Measurements from ENCODE around the gene GTPBP1. TPM values are rescaled to one million over a fixed set of nuclear protein-coding genes. Genes with fewer than 3 reads are reported as not detected.

GTPBP1 gene
- total and polyA plus RNA-seq, 2 of the 13 experiments (the other 11 are each of a cell fraction or from before 2014, with no cell fraction given): 22.3 to 27.0 TPM

- TF ChIP-seq PRDM15 (CRISPR knock-in tag; IDR thresholded peaks at IDR 0.05) (peak; percentile 35; the same call in 1 of the 2 replicates), CEBPG (CRISPR knock-in tag; IDR thresholded peaks at IDR 0.05) (0 out of 2 replicates have a peak, but pooled peaks have one; percentile 22), MTA1 (CRISPR knock-in tag; IDR thresholded peaks at IDR 0.05; ENCODE audit: borderline replicate concordance) (no peak; the same call in 1 of the 2 replicates), BORCS8-MEF2B (CRISPR knock-in tag; IDR thresholded peaks at IDR 0.05) (peak; percentile 68; the same call in 1 of the 2 replicates), ZNF230 (CRISPR knock-in tag; IDR thresholded peaks at IDR 0.05) (peak; percentile 64; the same call in 1 of the 2 replicates), FOXC1 (CRISPR knock-in tag; IDR thresholded peaks at IDR 0.05; ENCODE audit: borderline replicate concordance) (peak; percentile 82; the same call in 1 of the 2 replicates), RAD21 (CRISPR knock-in tag; IDR thresholded peaks at IDR 0.05) (peak; percentile 60; the same call in 1 of the 2 replicates), MED8 (CRISPR knock-in tag; IDR thresholded peaks at IDR 0.05; ENCODE audit: insufficient replicate concordance) (peak; percentile 65), NR2C2 (CRISPR knock-in tag; IDR thresholded peaks at IDR 0.05; ENCODE audit: borderline replicate concordance) (peak; percentile 37; the same call in 1 of the 2 replicates), FOXP1 (IDR thresholded peaks at IDR 0.05) (no peak), FOXP1 (CRISPR knock-in tag; IDR thresholded peaks at IDR 0.05) (no peak), ZNF792 (CRISPR knock-in tag; IDR thresholded peaks at IDR 0.05) (0 out of 2 replicates have a peak, but pooled peaks have one; percentile 3), GABPA (IDR thresholded peaks at IDR 0.05; ENCODE audit: low read depth, low read length) (peak; percentile 65), GABPA (CRISPR knock-in tag; IDR thresholded peaks at IDR 0.05; ENCODE audit: low read depth) (peak; percentile 81), SKIL (CRISPR knock-in tag; IDR thresholded peaks at IDR 0.05; ENCODE audit: borderline replicate concordance) (0 out of 2 replicates have a peak, but pooled peaks have one; percentile 29), TCF12 (IDR thresholded peaks at IDR 0.05) (no peak), TCF12 (CRISPR knock-in tag; IDR thresholded peaks at IDR 0.05) (0 out of 2 replicates have a peak, but pooled peaks have one; percentile 20), BATF2 (CRISPR knock-in tag; IDR thresholded peaks at IDR 0.05) (peak; percentile 84; the same call in 1 of the 2 replicates), ETV6 (CRISPR knock-in tag; conservative IDR thresholded peaks at IDR 0.05) (peak; percentile 50; the same call in 1 of the 2 replicates), KAT7 (CRISPR knock-in tag; IDR thresholded peaks at IDR 0.05; ENCODE audit: borderline replicate concordance) (peak; percentile 92; the same call in 1 of the 2 replicates), POLR2G (IDR thresholded peaks at IDR 0.05; ENCODE audit: low read depth, low read length) (peak; percentile 75), CREB1 (IDR thresholded peaks at IDR 0.05) (peak; percentile 99), CREB1 (CRISPR knock-in tag; IDR thresholded peaks at IDR 0.05) (peak; percentile 90), EP300 (IDR thresholded peaks at IDR 0.05; ENCODE audit: low read depth in 2 of 2, low read length in 2 of 2) (no peak), EP300 (CRISPR knock-in tag; IDR thresholded peaks at IDR 0.05; ENCODE audit: borderline replicate concordance) (no peak), POLR2AphosphoS5 (IDR thresholded peaks at IDR 0.05; ENCODE audit: low read depth, low read length) (peak; percentile 73; the same call in 1 of the 2 replicates)
These were observed 4.7 kb upstream of the GTPBP1 start, which contains the start of gene JOSD1 (continued) for GRCh38 chr22:38700789-38701628.
